Measurements from ENCODE around the gene HAS3.

The HAS3 gene

DNA sequence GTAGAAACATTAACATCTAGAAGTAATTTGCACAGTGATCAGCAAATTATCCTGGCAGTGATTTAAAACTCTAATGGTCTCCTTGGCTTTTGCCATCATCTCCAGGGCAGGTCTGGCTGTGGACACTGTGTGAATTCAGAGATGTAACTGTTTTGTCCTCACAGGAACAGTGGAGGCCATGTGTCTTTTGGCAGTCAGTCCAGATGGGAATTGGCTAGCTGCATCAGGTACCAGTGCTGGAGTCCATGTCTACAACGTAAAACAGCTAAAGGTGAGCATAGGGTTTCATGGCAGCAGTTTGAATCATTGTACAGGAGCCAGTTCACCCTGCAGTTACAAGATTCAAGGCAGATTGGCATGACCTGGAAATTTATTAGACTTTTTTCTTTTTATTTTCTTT lies 54.7 kb downstream of the HAS3 start:
- no peak for DNase-seq (ENCODE audit: extremely low read depth, low read depth)
- TF ChIP-seq CTCF (IDR thresholded peaks at IDR 0.05; ENCODE audit: low read depth, low read length, missing control alignments), result no peak
- H3K4me3 ChIP-seq (replicated peaks; ENCODE audit: low read depth, low read length), result no peak overlapping the region

DNA sequence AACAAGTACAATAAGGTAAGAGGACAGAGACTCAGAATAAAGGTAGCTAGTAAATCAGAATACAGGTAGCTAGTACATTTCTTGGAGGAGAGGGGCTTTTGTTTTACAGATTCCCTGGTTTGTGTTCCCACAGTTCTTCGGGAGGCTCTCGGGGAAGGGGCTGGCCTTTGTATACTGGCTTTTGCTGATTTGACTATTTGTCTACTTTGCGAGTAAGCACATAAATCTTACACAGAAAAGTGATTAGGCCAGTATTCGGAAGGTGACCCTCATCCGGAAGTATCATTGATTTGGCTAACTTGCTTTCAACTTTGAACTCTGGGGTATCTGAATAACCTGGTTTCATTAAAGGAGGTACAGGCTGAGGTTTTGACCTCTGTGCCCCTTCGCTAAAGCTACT lies 60.1 kb downstream of the HAS3 start:
- no peak overlapping the region for H3K4me3 ChIP-seq (replicated peaks; ENCODE audit: low read depth, low read length)
- TF ChIP-seq CTCF (IDR thresholded peaks at IDR 0.05; ENCODE audit: low read depth, low read length, missing control alignments), result no peak
- DNase-seq (ENCODE audit: extremely low read depth, low read depth), result no peak

DNA sequence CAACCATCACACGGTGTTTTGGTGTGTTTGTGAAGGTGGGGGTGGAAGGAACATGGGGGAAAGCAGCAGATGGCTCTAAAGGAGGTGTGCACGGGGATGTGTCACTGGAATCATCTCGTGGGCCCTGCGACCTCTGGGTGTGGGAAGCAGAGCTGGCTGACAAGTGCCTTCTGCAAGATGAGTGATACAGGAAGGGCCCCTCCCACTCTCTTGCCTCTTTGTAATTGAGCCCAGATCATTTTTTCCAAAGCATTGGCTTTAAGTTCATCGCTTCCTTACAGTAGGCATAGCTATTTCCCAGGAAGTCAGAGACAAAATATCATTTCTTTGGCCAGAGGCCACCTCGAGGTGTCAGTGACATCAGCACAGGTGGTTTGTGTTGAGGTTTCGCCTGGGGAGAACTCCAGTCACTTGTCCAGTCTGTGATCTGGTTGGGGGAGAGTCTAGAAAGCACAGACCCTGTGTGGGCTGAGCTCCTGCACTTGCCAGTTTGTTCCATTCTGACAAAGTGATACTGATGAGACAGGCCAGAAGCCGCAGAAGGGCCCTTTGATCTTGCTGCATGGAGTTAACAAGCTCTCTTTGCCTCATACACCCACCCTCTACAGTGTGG lies 60.9 kb downstream of the HAS3 start:
- no peak for TF ChIP-seq CTCF (IDR thresholded peaks at IDR 0.05; ENCODE audit: low read depth, low read length, missing control alignments)
- DNase-seq (ENCODE audit: extremely low read depth, low read depth), result peak; percentile 81
- no peak overlapping the region for H3K4me3 ChIP-seq (replicated peaks; ENCODE audit: low read depth, low read length)

- no peak overlapping the region for H3K4me3 ChIP-seq (replicated peaks; ENCODE audit: low read depth, low read length)
- DNase-seq (ENCODE audit: extremely low read depth, low read depth), result no peak
- TF ChIP-seq CTCF (IDR thresholded peaks at IDR 0.05; ENCODE audit: low read depth, low read length, missing control alignments), result no peak
Measured at GRCh38 chr16:69166946-69167930, 61.8 kb downstream of the HAS3 start.
